ENCODE measurements around the gene RING1. TPM values are rescaled to one million over a fixed set of nuclear protein-coding genes. Genes with fewer than 3 reads are reported as not detected.
A peak's percentile ranks its signal among the peaks of the same experiment; 100 is the strongest.

The RING1 gene
- polyA plus RNA-seq, 1 of the 3 experiments (the other 2 are of a cell fraction), result 61.3 TPM

GRCh38 chr6:33192671-33193602, 15.4 kb upstream of the RING1 start:
- peaks cover 8% of the 10 kb centered on the region for H4K20me1 ChIP-seq (ENCODE audit: insufficient read depth)
- WGBS (ENCODE audit: low lambda C conversion rate), result 44% methylated on average over 31 of the region's 72 CpGs
- no peaks in the 10 kb centered on the region for H3K9me2 ChIP-seq
- H3K27me3 ChIP-seq (ENCODE audit: insufficient read depth), result no peaks in the 10 kb centered on the region
- no peak for TF ChIP-seq GABPA (IDR thresholded peaks at IDR 0.05; ENCODE audit: low read depth)
- TF ChIP-seq REST (IDR thresholded peaks at IDR 0.05; ENCODE audit: low read depth, low read length), result no peak
- no peak for TF ChIP-seq RFX5 (IDR thresholded peaks at IDR 0.05; ENCODE audit: low read length)
- no peak for TF ChIP-seq RCOR1 (IDR thresholded peaks at IDR 0.05; ENCODE audit: low read length)
- no peak for TF ChIP-seq ZBTB33 (IDR thresholded peaks at IDR 0.05; ENCODE audit: borderline replicate concordance, low read depth)
- no peak for TF ChIP-seq SIN3A (IDR thresholded peaks at IDR 0.05; ENCODE audit: borderline replicate concordance, low read depth, low read length)
- TF ChIP-seq NFIC (IDR thresholded peaks at IDR 0.05; ENCODE audit: borderline replicate concordance), result no peak
- no peak for TF ChIP-seq FOSL2 (IDR thresholded peaks at IDR 0.05; ENCODE audit: borderline replicate concordance, low read depth)
- TF ChIP-seq IRF3 (IDR thresholded peaks at IDR 0.05; ENCODE audit: low read depth, low read length), result no peak
- no peak for TF ChIP-seq POLR2AphosphoS5 (IDR thresholded peaks at IDR 0.05; ENCODE audit: low read depth, low read length)
- H3K9ac ChIP-seq, result no peak overlapping the region
- H3K27ac ChIP-seq (ENCODE audit: low read depth in 2 of 2, low read length in 1 of 2), result no peak overlapping the region
- peaks cover 10% of the 10 kb centered on the region for H3F3A ChIP-seq (replicated peaks; ENCODE audit: insufficient read depth)
- no peaks in the 10 kb centered on the region for H3K9me3 ChIP-seq
- no peak overlapping the region for H2AFZ ChIP-seq (ENCODE audit: low read depth)
- peak; percentile 75 for DNase-seq
- H3K79me2 ChIP-seq (ENCODE audit: insufficient read depth), result peaks cover 7% of the 10 kb centered on the region
- H3K36me3 ChIP-seq (replicated peaks in 1 of 2; ENCODE audit: control insufficient read depth in 1 of 2, insufficient read depth in 2 of 2, low read length in 1 of 2), result peaks cover 17 to 38% of the 10 kb centered on the region in 2 experiments
- POLR2A ChIA-PET, result no interaction called here
- peaks cover 0 to 22% of the 10 kb centered on the region in 2 experiments; a peak in 1 of 4 replicates for H3K4me1 ChIP-seq (ENCODE audit: control insufficient read depth in 1 of 2, insufficient read depth in 2 of 2, low read depth in 1 of 2, low read length in 1 of 2)
- H3K4me3 ChIP-seq (ENCODE audit: low read depth in 2 of 2, low read length in 1 of 2), result no peak overlapping the region; a peak in 1 of 4 replicates
- CTCF ChIA-PET, result interaction anchor here (0.8 to 1.9 kb wide), 6 partner anchors 15 to 62 kb away, joined by 3 to 10 read pairs (median 4); no protein-coding TSS in a partner anchor
- H3K4me2 ChIP-seq, result 0 out of 2 replicates have a peak overlapping the region, but pooled peaks have one; percentile 29

All from SK-N-SH (cell line).